ENCODE results near the gene CNOT4. TPM values are rescaled to one million over a fixed set of nuclear protein-coding genes. Genes with fewer than 3 reads are reported as not detected.

Gene CNOT4
- total and polyA plus RNA-seq, 10 of the 15 experiments (the other 5 are each of a cell fraction or from before 2014, with no cell fraction given): 9.4 to 29.6 (median 16.6) TPM

DNA sequence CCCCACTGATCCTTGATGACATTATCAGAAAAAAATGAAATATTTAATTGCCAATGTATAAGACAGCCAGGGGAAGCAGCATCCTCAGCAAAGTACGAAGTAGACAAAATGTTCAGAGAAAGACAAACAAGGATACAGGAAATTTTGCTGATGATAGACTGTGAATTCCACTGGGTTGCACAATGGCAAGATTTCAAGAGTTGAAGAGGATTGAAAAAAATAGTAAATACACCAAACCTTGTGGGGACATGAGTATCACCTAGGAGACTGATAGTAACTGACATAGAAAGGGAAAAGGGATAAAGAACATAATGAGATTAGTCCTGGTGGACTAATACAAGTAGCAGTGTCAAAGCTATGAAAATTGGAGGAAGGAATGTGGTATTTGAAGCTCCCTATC lies 16.5 kb downstream of the CNOT4 start:
- peaks cover 1 to 7% of the 10 kb centered on the region in 2 experiments; a peak in 2 of 4 replicates for H3K36me3 ChIP-seq (ENCODE audit: control insufficient read depth in 2 of 2, insufficient read depth in 2 of 2, low read length in 1 of 2)
- H3K79me2 ChIP-seq (ENCODE audit: control insufficient read depth, insufficient read depth, low read length): peaks cover 68% of the 10 kb centered on the region
- intact Hi-C loops (cut with micrococcal nuclease; ENCODE audit: unreplicated experiment): no loop called here
- ChIA-PET SMC1A (ENCODE audit: uncharacterized antibody, unreplicated experiment) (interaction anchor here (0.6 kb wide), 1 partner anchor 52 kb away, joined by 5 read pairs; no protein-coding TSS in a partner anchor), POLR2A (interaction anchor here (0.6 kb wide), 2 partner anchors 27 to 101 kb away, joined by 3 to 4 read pairs; no protein-coding TSS in a partner anchor), CTCF (no interaction called here), RAD21 (ENCODE audit: unreplicated experiment) (interaction anchor here (0.7 kb wide), 1 partner anchor 33 kb away, joined by 4 read pairs; no protein-coding TSS in a partner anchor)
- H3K27ac ChIP-seq (ENCODE audit: control insufficient read depth, insufficient read depth): no peak overlapping the region
- H3K27me3 ChIP-seq (replicated peaks in 1 of 2; ENCODE audit: control insufficient read depth in 2 of 2, insufficient read depth in 2 of 2, low read length in 1 of 2): no peaks in the 10 kb centered on the region
- H2AFZ ChIP-seq (ENCODE audit: control insufficient read depth, low read depth, low read length): no peak overlapping the region
- no peak for TF ChIP-seq ATF2 (IDR thresholded peaks at IDR 0.05; ENCODE audit: low read length)
- 88% methylated on average over 1 of the region's 1 CpG for WGBS (ENCODE audit: insufficient coverage, insufficient replicate concordance, low lambda C conversion rate, missing lambda C conversion rate)
- H3K9ac ChIP-seq (ENCODE audit: control insufficient read depth, insufficient read depth, low read length): no peak overlapping the region
- H3K4me2 ChIP-seq (ENCODE audit: control insufficient read depth, insufficient read depth): no peak overlapping the region
- no peaks in the 10 kb centered on the region for H3K4me1 ChIP-seq (ENCODE audit: control insufficient read depth, insufficient read depth, low read length)
- in situ Hi-C loops (cut with MboI): no loop called here
- H3K4me3 ChIP-seq: no peak overlapping the region
- no peaks in the 10 kb centered on the region; the same call in 2 of the 3 replicates for H3K9me3 ChIP-seq (replicated peaks; ENCODE audit: control insufficient read depth, insufficient read depth, low read length)
- H4K20me1 ChIP-seq (ENCODE audit: control insufficient read depth, insufficient read depth): no peaks in the 10 kb centered on the region
- FAIRE-seq (no peak), ATAC-seq (no peak), DNase-seq (ENCODE audit: low read depth, low spot score) (no peak)
- TSS peak; percentile 35 for BruUV-seq (replicated peaks)

DNA sequence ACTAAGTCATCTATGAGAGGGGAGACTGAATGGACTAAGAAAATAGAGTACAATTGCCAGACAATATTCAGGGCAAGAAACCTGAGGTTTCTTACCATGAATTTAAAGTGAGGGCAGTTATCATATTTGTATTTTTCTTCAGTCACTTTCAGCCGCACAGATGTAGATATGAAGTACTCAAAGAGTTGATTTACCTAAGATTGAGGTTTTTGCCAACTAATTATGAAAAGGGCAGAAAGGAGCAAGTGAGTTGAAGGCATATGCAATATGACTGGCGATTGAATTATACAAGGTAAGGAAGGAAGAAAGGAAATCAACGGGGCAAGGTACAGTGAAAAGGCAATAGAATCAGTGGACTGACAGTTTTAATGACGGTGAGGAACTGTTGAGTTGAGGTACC lies 17.8 kb downstream of the CNOT4 start:
- no peak overlapping the region for H2AFZ ChIP-seq (ENCODE audit: control insufficient read depth, low read depth, low read length)
- H3K4me2 ChIP-seq (ENCODE audit: control insufficient read depth, insufficient read depth): no peak overlapping the region
- H3K79me2 ChIP-seq (ENCODE audit: control insufficient read depth, insufficient read depth, low read length): peaks cover 59% of the 10 kb centered on the region
- WGBS (ENCODE audit: insufficient coverage, insufficient replicate concordance, low lambda C conversion rate, missing lambda C conversion rate): 55% methylated on average over 4 of the region's 4 CpGs
- intact Hi-C loops (cut with micrococcal nuclease; ENCODE audit: unreplicated experiment): no loop called here
- H3K9me3 ChIP-seq (replicated peaks; ENCODE audit: control insufficient read depth, insufficient read depth, low read length): no peaks in the 10 kb centered on the region; the same call in 2 of the 3 replicates
- no peak for ATAC-seq
- no TSS peak for BruUV-seq (replicated peaks)
- no peak for DNase-seq (ENCODE audit: low read depth, low spot score)
- CTCF ChIA-PET: no interaction called here
- H3K27ac ChIP-seq (ENCODE audit: control insufficient read depth, insufficient read depth): no peak overlapping the region
- no peaks in the 10 kb centered on the region for H3K4me1 ChIP-seq (ENCODE audit: control insufficient read depth, insufficient read depth, low read length)
- POLR2A ChIA-PET: interaction anchor here (0.5 kb wide), 1 partner anchor 1930 kb away, joined by 4 read pairs; no protein-coding TSS in a partner anchor
- H3K4me3 ChIP-seq: no peak overlapping the region
- H4K20me1 ChIP-seq (ENCODE audit: control insufficient read depth, insufficient read depth): no peaks in the 10 kb centered on the region
- H3K9ac ChIP-seq (ENCODE audit: control insufficient read depth, insufficient read depth, low read length): no peak overlapping the region
- H3K27me3 ChIP-seq (replicated peaks in 1 of 2; ENCODE audit: control insufficient read depth in 2 of 2, insufficient read depth in 2 of 2, low read length in 1 of 2): no peaks in the 10 kb centered on the region
- FAIRE-seq: no peak
- H3K36me3 ChIP-seq (ENCODE audit: control insufficient read depth in 2 of 2, insufficient read depth in 2 of 2, low read length in 1 of 2): peaks cover 1 to 7% of the 10 kb centered on the region in 2 experiments; a peak in 2 of 4 replicates
- SMC1A ChIA-PET (ENCODE audit: uncharacterized antibody, unreplicated experiment): no interaction called here
- RAD21 ChIA-PET (ENCODE audit: unreplicated experiment): no interaction called here
- in situ Hi-C loops (cut with MboI): no loop called here
- TF ChIP-seq SREBF2 (IDR thresholded peaks at IDR 0.05; ENCODE audit: low read length) (no peak), POU2F2 (IDR thresholded peaks at IDR 0.05; ENCODE audit: borderline replicate concordance, low read depth, low read length) (no peak), BACH1 (IDR thresholded peaks at IDR 0.05; ENCODE audit: borderline replicate concordance) (no peak), TBL1XR1 (IDR thresholded peaks at IDR 0.05; ENCODE audit: low read depth, low read length) (no peak), STAT3 (IDR thresholded peaks at IDR 0.05; ENCODE audit: low read depth, low read length) (no peak), CBX3 (IDR thresholded peaks at IDR 0.05; ENCODE audit: borderline replicate concordance, low read depth) (no peak), ZNF384 (IDR thresholded peaks at IDR 0.05; ENCODE audit: borderline replicate concordance, low read depth, low read length) (no peak), CBFB (IDR thresholded peaks at IDR 0.05; ENCODE audit: low read depth) (no peak)
- TF ChIP-seq, protein P1, sequence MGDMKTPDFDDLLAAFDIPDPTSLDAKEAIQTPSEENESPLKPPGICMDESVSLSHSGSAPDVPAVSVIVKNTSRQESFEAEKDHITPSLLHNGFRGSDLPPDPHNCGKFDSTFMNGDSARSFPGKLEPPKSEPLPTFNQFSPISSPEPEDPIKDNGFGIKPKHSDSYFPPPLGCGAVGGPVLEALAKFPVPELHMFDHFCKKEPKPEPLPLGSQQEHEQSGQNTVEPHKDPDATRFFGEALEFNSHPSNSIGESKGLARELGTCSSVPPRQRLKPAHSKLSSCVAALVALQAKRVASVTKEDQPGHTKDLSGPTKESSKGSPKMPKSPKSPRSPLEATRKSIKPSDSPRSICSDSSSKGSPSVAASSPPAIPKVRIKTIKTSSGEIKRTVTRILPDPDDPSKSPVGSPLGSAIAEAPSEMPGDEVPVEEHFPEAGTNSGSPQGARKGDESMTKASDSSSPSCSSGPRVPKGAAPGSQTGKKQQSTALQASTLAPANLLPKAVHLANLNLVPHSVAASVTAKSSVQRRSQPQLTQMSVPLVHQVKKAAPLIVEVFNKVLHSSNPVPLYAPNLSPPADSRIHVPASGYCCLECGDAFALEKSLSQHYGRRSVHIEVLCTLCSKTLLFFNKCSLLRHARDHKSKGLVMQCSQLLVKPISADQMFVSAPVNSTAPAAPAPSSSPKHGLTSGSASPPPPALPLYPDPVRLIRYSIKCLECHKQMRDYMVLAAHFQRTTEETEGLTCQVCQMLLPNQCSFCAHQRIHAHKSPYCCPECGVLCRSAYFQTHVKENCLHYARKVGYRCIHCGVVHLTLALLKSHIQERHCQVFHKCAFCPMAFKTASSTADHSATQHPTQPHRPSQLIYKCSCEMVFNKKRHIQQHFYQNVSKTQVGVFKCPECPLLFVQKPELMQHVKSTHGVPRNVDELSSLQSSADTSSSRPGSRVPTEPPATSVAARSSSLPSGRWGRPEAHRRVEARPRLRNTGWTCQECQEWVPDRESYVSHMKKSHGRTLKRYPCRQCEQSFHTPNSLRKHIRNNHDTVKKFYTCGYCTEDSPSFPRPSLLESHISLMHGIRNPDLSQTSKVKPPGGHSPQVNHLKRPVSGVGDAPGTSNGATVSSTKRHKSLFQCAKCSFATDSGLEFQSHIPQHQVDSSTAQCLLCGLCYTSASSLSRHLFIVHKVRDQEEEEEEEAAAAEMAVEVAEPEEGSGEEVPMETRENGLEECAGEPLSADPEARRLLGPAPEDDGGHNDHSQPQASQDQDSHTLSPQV (IDR thresholded peaks at IDR 0.05): no peak
- TF ChIP-seq, protein P2, sequence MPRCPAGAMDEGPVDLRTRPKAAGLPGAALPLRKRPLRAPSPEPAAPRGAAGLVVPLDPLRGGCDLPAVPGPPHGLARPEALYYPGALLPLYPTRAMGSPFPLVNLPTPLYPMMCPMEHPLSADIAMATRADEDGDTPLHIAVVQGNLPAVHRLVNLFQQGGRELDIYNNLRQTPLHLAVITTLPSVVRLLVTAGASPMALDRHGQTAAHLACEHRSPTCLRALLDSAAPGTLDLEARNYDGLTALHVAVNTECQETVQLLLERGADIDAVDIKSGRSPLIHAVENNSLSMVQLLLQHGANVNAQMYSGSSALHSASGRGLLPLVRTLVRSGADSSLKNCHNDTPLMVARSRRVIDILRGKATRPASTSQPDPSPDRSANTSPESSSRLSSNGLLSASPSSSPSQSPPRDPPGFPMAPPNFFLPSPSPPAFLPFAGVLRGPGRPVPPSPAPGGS (IDR thresholded peaks at IDR 0.05; ENCODE audit: borderline replicate concordance, insufficient read depth, low read depth, low read length, poor library complexity, severe bottlenecking): no peak

Data from GM12878 (cell line).